ENCODE measurements around the gene ZNF814. TPM values are rescaled to one million over a fixed set of nuclear protein-coding genes. Genes with fewer than 3 reads are reported as not detected.

Gene ZNF814
- total and polyA plus RNA-seq, 12 donors, result 6.2 to 26.1 (median 12.6) TPM

DNA sequence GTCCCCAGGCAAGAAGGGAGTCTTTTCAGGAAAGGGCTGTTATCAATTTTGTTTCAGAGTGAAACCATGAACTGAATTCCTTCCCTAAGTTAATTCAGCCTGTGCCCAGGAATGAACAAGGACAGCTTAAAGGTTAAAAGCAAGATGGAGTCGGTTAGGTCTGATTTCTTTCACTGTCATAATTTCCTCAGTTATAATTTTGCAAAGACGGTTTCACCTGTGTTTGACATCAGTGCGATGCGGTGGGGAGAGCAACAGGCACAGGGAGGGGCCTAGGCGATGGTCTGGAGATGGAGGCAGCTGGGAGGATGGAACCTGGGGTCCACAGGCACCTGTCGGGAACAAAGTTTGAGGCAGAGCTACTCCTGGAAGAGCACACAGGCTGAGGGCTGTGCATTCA lies 68.2 kb downstream of the ZNF814 start:
- H3K4me1 ChIP-seq, result peaks cover 2 to 45% (median 19%) of the 10 kb centered on the region in 9 donors
- ATAC-seq (no peak), DNase-seq (no peak)
- H3K36me3 ChIP-seq, result peaks cover 0 to 26% (median 0%) of the 10 kb centered on the region in 9 donors
- TF ChIP-seq, protein P1, sequence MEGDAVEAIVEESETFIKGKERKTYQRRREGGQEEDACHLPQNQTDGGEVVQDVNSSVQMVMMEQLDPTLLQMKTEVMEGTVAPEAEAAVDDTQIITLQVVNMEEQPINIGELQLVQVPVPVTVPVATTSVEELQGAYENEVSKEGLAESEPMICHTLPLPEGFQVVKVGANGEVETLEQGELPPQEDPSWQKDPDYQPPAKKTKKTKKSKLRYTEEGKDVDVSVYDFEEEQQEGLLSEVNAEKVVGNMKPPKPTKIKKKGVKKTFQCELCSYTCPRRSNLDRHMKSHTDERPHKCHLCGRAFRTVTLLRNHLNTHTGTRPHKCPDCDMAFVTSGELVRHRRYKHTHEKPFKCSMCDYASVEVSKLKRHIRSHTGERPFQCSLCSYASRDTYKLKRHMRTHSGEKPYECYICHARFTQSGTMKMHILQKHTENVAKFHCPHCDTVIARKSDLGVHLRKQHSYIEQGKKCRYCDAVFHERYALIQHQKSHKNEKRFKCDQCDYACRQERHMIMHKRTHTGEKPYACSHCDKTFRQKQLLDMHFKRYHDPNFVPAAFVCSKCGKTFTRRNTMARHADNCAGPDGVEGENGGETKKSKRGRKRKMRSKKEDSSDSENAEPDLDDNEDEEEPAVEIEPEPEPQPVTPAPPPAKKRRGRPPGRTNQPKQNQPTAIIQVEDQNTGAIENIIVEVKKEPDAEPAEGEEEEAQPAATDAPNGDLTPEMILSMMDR (IDR thresholded peaks at IDR 0.05), result no peak
- peak overlapping the region in 5 of 10 donors; percentile 59 to 88 (median 83) for H3K27ac ChIP-seq
- 70 to 71% methylated on average over 6 of the region's 6 CpGs for WGBS, 2 donors
- no peaks in the 10 kb centered on the region for H3K27me3 ChIP-seq
- intact Hi-C loops (cut with DNase I), result no loop called here
- peak overlapping the region; percentile 62 to 92 (median 80) for H3K4me3 ChIP-seq
- no peaks in the 10 kb centered on the region for H3K9me3 ChIP-seq

DNA sequence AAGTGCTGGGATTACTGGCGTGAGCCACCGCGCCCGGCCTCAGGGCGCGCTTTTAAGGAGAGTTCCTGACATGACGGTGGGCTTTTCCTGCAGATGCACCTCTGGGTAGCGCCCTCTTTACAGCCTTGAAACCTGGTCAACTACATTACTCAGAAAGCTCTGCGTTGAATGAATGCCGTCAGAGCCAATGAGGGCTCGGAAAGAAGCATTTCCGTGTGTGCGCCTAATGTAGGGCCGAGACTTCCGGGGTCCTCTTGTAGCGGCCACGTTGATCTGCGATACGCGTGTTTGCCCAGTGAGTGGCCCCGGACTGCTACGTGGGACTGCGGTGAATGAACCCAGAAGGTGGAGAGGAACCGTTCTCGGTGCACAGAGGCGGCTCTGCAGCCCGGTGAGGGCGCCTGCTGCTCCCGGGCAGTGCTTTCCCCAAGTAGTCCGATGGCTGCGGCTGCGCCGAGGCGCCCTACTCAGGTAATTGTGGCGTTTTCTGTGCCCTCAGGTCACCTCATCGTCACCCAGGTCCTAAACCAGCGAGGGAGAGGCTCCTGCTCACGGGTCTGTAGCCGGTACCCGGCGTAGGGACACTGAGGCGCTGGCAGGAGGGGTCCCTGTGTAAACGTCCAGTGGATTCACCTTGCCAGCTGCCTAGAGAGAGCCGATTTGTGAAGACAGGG lies 69.2 kb downstream of the ZNF814 start:
- Histone ChIP-seq H3K4me3 (peak overlapping the region; percentile 62 to 92 (median 80)), H3K4me1 (peaks cover 4 to 52% (median 23%) of the 10 kb centered on the region in 9 donors), H3K9me3 (no peaks in the 10 kb centered on the region), H3K36me3 (peaks cover 0 to 19% (median 0%) of the 10 kb centered on the region in 9 donors), H3K27ac (peak overlapping the region in 9 of 10 donors; percentile 59 to 89 (median 82)), H3K27me3 (no peaks in the 10 kb centered on the region)
- ATAC-seq (peak; percentile 83 to 91 (median 90)), DNase-seq (peak; percentile 64 to 90)
- 0% methylated on average over 44 of the region's 44 CpGs for WGBS, 2 donors
- TF ChIP-seq, protein P1 (IDR thresholded peaks at IDR 0.05), result peak in 2 of 9 donors; percentile 31 to 34
- intact Hi-C loops (cut with DNase I), result loop anchor here in 1 of 10 donors (5.0 kb wide), 1 partner anchor 72 kb away; the partner anchor contains the start of gene ZNF776

DNA sequence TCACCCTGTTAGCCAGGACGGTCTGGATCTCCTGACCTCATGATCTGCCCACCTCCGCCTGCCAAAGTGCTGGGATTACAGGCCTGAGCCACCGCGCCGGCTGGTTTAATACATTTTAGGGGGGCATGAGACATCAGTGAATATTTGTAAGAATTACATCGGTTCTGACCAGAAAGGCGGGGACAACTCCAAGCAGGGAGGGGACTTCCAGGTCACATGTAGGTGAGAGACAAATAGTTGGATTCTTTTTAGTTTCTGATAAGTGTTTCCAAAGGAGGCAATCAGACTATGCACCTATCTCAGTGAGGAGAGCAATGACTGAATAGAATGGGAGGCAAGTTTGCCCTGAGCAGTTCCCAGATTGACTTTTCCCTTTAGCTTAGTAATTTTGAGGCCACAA lies 70.5 kb downstream of the ZNF814 start:
- Histone ChIP-seq H3K4me1 (peaks cover 4 to 55% (median 32%) of the 10 kb centered on the region in 9 donors), H3K9me3 (no peaks in the 10 kb centered on the region), H3K4me3 (peak overlapping the region in 1 of 10 donors; percentile 86), H3K27me3 (no peaks in the 10 kb centered on the region), H3K36me3 (peaks cover 0 to 9% (median 0%) of the 10 kb centered on the region in 9 donors), H3K27ac (no peak overlapping the region)
- DNase-seq (no peak), ATAC-seq (no peak)
- TF ChIP-seq, protein P1 (IDR thresholded peaks at IDR 0.05), result no peak
- intact Hi-C loops (cut with DNase I), result loop anchor here in 1 of 10 donors (5.0 kb wide), 1 partner anchor 71 kb away; the partner anchor contains the start of gene ZNF776
- 84 to 93% methylated on average over 7 of the region's 7 CpGs for WGBS, 2 donors

DNA sequence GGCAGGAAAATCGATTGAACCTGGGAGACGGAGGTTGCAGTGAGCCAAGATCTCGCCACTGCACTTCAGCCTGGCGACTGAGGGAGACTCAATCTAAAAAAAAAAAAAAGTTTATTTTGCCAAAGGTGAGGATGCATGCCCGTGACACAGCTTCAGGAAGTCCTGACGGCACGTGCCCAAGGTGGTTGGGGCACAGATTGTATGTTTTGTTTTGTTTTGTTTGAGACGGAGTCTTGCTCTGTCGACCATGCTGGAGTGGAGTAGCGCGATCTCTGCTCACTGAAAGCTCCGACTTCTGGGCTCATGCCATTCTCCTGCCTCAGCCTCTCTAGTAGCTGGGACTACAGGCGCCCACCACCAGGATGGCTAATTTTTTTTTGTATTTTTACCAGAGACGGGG lies 70.9 kb downstream of the ZNF814 start:
- Histone ChIP-seq H3K4me3 (no peak overlapping the region), H3K27ac (no peak overlapping the region), H3K4me1 (peaks cover 4 to 53% (median 32%) of the 10 kb centered on the region in 9 donors), H3K9me3 (no peaks in the 10 kb centered on the region), H3K27me3 (no peaks in the 10 kb centered on the region), H3K36me3 (peaks cover 0 to 10% (median 0%) of the 10 kb centered on the region in 9 donors)
- 93 to 96% methylated on average over 14 of the region's 14 CpGs for WGBS, 2 donors
- TF ChIP-seq, protein P1 (IDR thresholded peaks at IDR 0.05), result no peak
- intact Hi-C loops (cut with DNase I), result loop anchor here in 1 of 10 donors (5.0 kb wide), 1 partner anchor 71 kb away; the partner anchor contains the start of gene ZNF776
- no peak for ATAC-seq
- DNase-seq, result no peak
